Colonic mucosa (tissue), 4 donors: ENCODE data around the gene ZNF750. TPM values are rescaled to one million over a fixed set of nuclear protein-coding genes. Genes with fewer than 3 reads are reported as not detected.
"Not testable (repeated sequence)": the region's sequence is repeated elsewhere in the genome, so short reads cannot be mapped to it uniquely, and the experiment has no call there.

Experiments used
- DNase-seq: peaks from one replicate; pipeline ENCODE4 v3.0.0-alpha.2; 2020
- H3K27ac ChIP-seq: fragments of 200-600 bp; one replicate; pipeline ENCODE4 v1.8.0; 2021
- H3K27me3 ChIP-seq: fragments of 200-600 bp; one replicate; pipeline ENCODE4 v1.8.0; 2021
- H3K36me3 ChIP-seq: fragments of 200-600 bp; one replicate; pipeline ENCODE4 v1.8.0; 2021
- H3K4me1 ChIP-seq: fragments of 200-600 bp; one replicate; pipeline ENCODE4 v1.8.0; 2021; ENCODE audit warnings: mild to moderate bottlenecking
- H3K4me3 ChIP-seq: fragments of 200-600 bp; one replicate; pipeline ENCODE4 v1.8.0; 2021
- H3K9ac ChIP-seq, 2 donors: one replicate each; pipeline ENCODE4 v1.7.0; 2013; ENCODE audit warnings: control low read depth in 2 of 2, low read depth in 2 of 2, low read length in 2 of 2
- H3K9me3 ChIP-seq: fragments of 200-600 bp; one replicate; pipeline ENCODE4 v1.8.0; 2021
- CTCF ChIP-seq: fragments of 200-600 bp; IDR thresholded peaks from one replicate; pipeline ENCODE4 v1.8.0; 2022; ENCODE audit warnings: antibody characterized with exemption, mild to moderate bottlenecking
- intact Hi-C: fragments of 100-400 bp; cut with DNase I; formaldehyde crosslinking; loops from one replicate; pipeline ENCODE4 v1.14.1; 2022
- total RNA-seq, 2 donors: library from RNA; stranded (reverse); fragmentation: NEBNext Ultra II Directional in 1 of 2; extraction: Animal tissue kit (Norgen Biotek cat#: 25700) in 1 of 2; gene quantifications; one replicate each; pipeline ENCODE4 v1.2.1, GENCODE V29; 2021
- donor health status: healthy.
- donor health status: DM: no; HTN: no; CAD: no.
- donor health status: DM: no; HTN: no; CAD: no.

Gene ZNF750
- total RNA-seq, 2 donors from 2014 or later, result not detected

- intact Hi-C loops, result no loop called here
- no peak overlapping the region for H3K27ac ChIP-seq
- H3K4me3 ChIP-seq, result no peak overlapping the region
- no peaks in the 10 kb centered on the region for H3K4me1 ChIP-seq
- no peak for DNase-seq
- no peaks in the 10 kb centered on the region for H3K36me3 ChIP-seq
- H3K9me3 ChIP-seq, result no peaks in the 10 kb centered on the region
- no peak overlapping the region for H3K9ac ChIP-seq
- no peak for TF ChIP-seq CTCF
- no peaks in the 10 kb centered on the region for H3K27me3 ChIP-seq
Observed at GRCh38 chr17:82787081-82787848, 52.6 kb downstream of the ZNF750 start.

- Histone ChIP-seq H3K4me3 (no peak overlapping the region), H3K27me3 (no peaks in the 10 kb centered on the region), H3K4me1 (no peaks in the 10 kb centered on the region), H3K9me3 (no peaks in the 10 kb centered on the region), H3K9ac (no peak overlapping the region), H3K27ac (no peak overlapping the region), H3K36me3 (no peaks in the 10 kb centered on the region)
- intact Hi-C loops, result no loop called here
- DNase-seq, result no peak
- TF ChIP-seq CTCF, result no peak
Observed at GRCh38 chr17:82786427-82786826, 53.4 kb downstream of the ZNF750 start.

- intact Hi-C loops, H3K27ac ChIP-seq, H3K4me3 ChIP-seq, H3K4me1 ChIP-seq, H3K27me3 ChIP-seq, H3K9me3 ChIP-seq, DNase-seq, H3K36me3 ChIP-seq, H3K9ac ChIP-seq: not testable (repeated sequence)
Observed at GRCh38 chr17:82785581-82785980, 54.2 kb downstream of the ZNF750 start.

GRCh38 chr17:82783498-82783897 is 56.3 kb downstream of the ZNF750 start:
- no peaks in the 10 kb centered on the region for H3K36me3 ChIP-seq
- H3K4me1 ChIP-seq, result no peaks in the 10 kb centered on the region
- intact Hi-C loops, result loop anchor here (5.0 kb wide), 1 partner anchor 129 kb away; no protein-coding TSS in a partner anchor
- H3K9ac ChIP-seq, result no peak overlapping the region
- TF ChIP-seq CTCF, result no peak
- no peak overlapping the region for H3K27ac ChIP-seq
- H3K9me3 ChIP-seq, result no peaks in the 10 kb centered on the region
- DNase-seq, result no peak
- no peaks in the 10 kb centered on the region for H3K27me3 ChIP-seq
- no peak overlapping the region for H3K4me3 ChIP-seq

- no peaks in the 10 kb centered on the region for H3K27me3 ChIP-seq
- no peak overlapping the region for H3K27ac ChIP-seq
- H3K9ac ChIP-seq, result no peak overlapping the region
- H3K9me3 ChIP-seq, result no peaks in the 10 kb centered on the region
- no peaks in the 10 kb centered on the region for H3K4me1 ChIP-seq
- no peak overlapping the region for H3K4me3 ChIP-seq
- no peak for DNase-seq
- no peaks in the 10 kb centered on the region for H3K36me3 ChIP-seq
- intact Hi-C loops, result loop anchor here (5.0 kb wide), 1 partner anchor 130 kb away; no protein-coding TSS in a partner anchor
- no peak for TF ChIP-seq CTCF
Observed at GRCh38 chr17:82782657-82783207, 57.1 kb downstream of the ZNF750 start.

- Histone ChIP-seq H3K4me3 (no peak overlapping the region), H3K4me1 (no peaks in the 10 kb centered on the region), H3K27me3 (no peaks in the 10 kb centered on the region), H3K9me3 (no peaks in the 10 kb centered on the region), H3K27ac (no peak overlapping the region), H3K36me3 (no peaks in the 10 kb centered on the region), H3K9ac (peak overlapping the region in 1 of 2 donors; percentile 12)
- peak; percentile 94 for TF ChIP-seq CTCF
- intact Hi-C loops, result loop anchor here (5.0 kb wide), 1 partner anchor 130 kb away; no protein-coding TSS in a partner anchor
- DNase-seq, result peak; percentile 85
Observed at GRCh38 chr17:82781894-82782274, 57.9 kb downstream of the ZNF750 start.
